Calu3 (cell line): ENCODE results near the gene PLA2G6. TPM values are rescaled to one million over a fixed set of nuclear protein-coding genes. Genes with fewer than 3 reads are reported as not detected.
A peak's percentile ranks its signal among the peaks of the same experiment; 100 is the strongest.

Experiments
- BruUV-seq: library from RNA; stranded (reverse); fragments of 400-500 nt; replicated peaks from 2 replicates; lab custom pipeline; 2021; lab: Mats Ljungman, UMichigan
- CTCF ChIA-PET: fragments of 300-600 bp; sonication (Branson Sonifier 250); formaldehyde crosslinking; loops from one replicate; lab custom pipeline; 2022; ENCODE audit warnings: antibody characterized with exemption; lab: Charles Lee
- DNase-seq: peaks from one replicate; pipeline ENCODE4 v3.0.0; 2022
- H3K27ac Mint-ChIP-seq: one replicate; pipeline ENCODE4 v1.8.0; 2022; ENCODE audit warnings: mixed read lengths; ENCODE audit not compliant: unreplicated experiment
- H3K27me3 Mint-ChIP-seq: one replicate; pipeline ENCODE4 v1.8.0; 2022; ENCODE audit warnings: mixed read lengths; ENCODE audit not compliant: unreplicated experiment
- H3K36me3 Mint-ChIP-seq: one replicate; pipeline ENCODE4 v1.8.0; 2022; ENCODE audit warnings: mild to moderate bottlenecking, moderate library complexity, mixed read lengths; ENCODE audit not compliant: insufficient read depth, unreplicated experiment
- H3K4me1 Mint-ChIP-seq: one replicate; pipeline ENCODE4 v1.8.0; 2022; ENCODE audit warnings: mild to moderate bottlenecking, low read depth, mixed read lengths; ENCODE audit not compliant: unreplicated experiment
- H3K4me3 Mint-ChIP-seq: one replicate; pipeline ENCODE4 v1.8.0; 2022; ENCODE audit warnings: mild to moderate bottlenecking, low read depth, moderate library complexity, mixed read lengths; ENCODE audit not compliant: unreplicated experiment
- H3K9me3 Mint-ChIP-seq: one replicate; pipeline ENCODE4 v1.8.0; 2022; ENCODE audit warnings: low read depth, mixed read lengths; ENCODE audit not compliant: unreplicated experiment
- intact Hi-C: fragments of 100-400 bp; cut with micrococcal nuclease; formaldehyde crosslinking; loops from one replicate; pipeline ENCODE4 v1.10.0; 2022; ENCODE audit not compliant: unreplicated experiment
- total RNA-seq: library from RNA; stranded (reverse); gene quantifications from 2 replicates; pipeline ENCODE4 v1.2.3, GENCODE V29; 2022
- TF ChIP-seq, protein P1 (sequence below): fragments of 200-600 bp; IDR thresholded peaks from one replicate; pipeline ENCODE4 v1.8.0; 2022; ENCODE audit warnings: antibody characterized with exemption; ENCODE audit not compliant: unreplicated experiment

The PLA2G6 gene
- total RNA-seq, 1 experiment from 2014 or later = 43.5 TPM

DNA sequence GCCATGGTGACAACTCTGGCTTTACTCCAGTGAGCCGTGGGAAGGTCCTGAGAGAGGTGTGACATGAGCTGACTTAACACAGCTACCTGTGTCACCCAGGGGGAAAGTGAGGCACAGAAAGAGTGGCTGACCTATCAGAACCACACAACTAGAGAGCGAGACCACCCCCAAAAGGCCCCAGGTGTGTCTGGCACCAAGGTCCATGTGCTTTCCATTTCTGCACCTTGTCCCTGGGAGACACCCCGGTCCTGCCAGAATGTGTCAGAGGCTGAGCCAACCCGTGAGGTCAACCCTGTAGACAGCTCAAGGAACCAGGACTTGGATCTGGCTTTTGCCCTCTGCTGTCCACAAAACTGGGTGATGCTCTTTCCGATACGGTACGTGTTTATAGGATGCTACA lies 29.9 kb upstream of the PLA2G6 start:
- H3K36me3 Mint-ChIP-seq = peaks cover 94% of the 10 kb centered on the region
- H3K4me1 Mint-ChIP-seq = peaks cover 29% of the 10 kb centered on the region
- DNase-seq = no peak
- no peak overlapping the region for H3K4me3 Mint-ChIP-seq
- CTCF ChIA-PET = interaction anchor here (1.2 kb wide), 1 partner anchor 8 kb away, joined by 3 read pairs; no protein-coding TSS in a partner anchor
- no peak overlapping the region for H3K27ac Mint-ChIP-seq
- H3K9me3 Mint-ChIP-seq = no peaks in the 10 kb centered on the region
- intact Hi-C loops = no loop called here
- BruUV-seq = no TSS peak
- H3K27me3 Mint-ChIP-seq = no peaks in the 10 kb centered on the region
- TF ChIP-seq, protein P1, sequence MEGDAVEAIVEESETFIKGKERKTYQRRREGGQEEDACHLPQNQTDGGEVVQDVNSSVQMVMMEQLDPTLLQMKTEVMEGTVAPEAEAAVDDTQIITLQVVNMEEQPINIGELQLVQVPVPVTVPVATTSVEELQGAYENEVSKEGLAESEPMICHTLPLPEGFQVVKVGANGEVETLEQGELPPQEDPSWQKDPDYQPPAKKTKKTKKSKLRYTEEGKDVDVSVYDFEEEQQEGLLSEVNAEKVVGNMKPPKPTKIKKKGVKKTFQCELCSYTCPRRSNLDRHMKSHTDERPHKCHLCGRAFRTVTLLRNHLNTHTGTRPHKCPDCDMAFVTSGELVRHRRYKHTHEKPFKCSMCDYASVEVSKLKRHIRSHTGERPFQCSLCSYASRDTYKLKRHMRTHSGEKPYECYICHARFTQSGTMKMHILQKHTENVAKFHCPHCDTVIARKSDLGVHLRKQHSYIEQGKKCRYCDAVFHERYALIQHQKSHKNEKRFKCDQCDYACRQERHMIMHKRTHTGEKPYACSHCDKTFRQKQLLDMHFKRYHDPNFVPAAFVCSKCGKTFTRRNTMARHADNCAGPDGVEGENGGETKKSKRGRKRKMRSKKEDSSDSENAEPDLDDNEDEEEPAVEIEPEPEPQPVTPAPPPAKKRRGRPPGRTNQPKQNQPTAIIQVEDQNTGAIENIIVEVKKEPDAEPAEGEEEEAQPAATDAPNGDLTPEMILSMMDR = no peak

DNA sequence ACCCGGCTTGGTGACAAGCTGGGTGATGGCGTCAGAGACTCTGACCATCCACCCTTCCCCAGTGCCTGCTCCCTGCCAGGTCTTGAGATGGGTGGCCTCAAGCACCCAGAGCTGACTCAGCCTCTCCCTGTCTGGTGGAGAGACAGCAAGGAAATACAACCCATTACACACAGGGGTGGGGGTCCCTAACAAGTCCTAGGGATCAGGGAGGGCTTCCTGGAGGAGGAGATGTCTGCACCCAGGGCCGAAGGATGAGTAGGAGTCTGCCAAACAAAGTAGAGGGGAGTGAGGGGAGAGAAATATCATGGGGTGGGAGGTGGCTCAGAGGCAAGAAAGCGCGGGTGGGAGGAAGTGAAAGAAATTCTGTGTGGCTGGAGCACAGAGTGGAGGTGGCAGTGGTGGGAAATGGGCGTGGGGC lies 26.9 kb upstream of the PLA2G6 start:
- intact Hi-C loops = no loop called here
- peak overlapping the region; percentile 72 for H3K27ac Mint-ChIP-seq
- BruUV-seq = no TSS peak
- TF ChIP-seq, protein P1 = no peak
- no peaks in the 10 kb centered on the region for H3K27me3 Mint-ChIP-seq
- CTCF ChIA-PET = no interaction called here
- no peak for DNase-seq
- H3K4me1 Mint-ChIP-seq = peaks cover 43% of the 10 kb centered on the region
- peaks cover 94% of the 10 kb centered on the region for H3K36me3 Mint-ChIP-seq
- H3K4me3 Mint-ChIP-seq = no peak overlapping the region
- no peaks in the 10 kb centered on the region for H3K9me3 Mint-ChIP-seq

DNA sequence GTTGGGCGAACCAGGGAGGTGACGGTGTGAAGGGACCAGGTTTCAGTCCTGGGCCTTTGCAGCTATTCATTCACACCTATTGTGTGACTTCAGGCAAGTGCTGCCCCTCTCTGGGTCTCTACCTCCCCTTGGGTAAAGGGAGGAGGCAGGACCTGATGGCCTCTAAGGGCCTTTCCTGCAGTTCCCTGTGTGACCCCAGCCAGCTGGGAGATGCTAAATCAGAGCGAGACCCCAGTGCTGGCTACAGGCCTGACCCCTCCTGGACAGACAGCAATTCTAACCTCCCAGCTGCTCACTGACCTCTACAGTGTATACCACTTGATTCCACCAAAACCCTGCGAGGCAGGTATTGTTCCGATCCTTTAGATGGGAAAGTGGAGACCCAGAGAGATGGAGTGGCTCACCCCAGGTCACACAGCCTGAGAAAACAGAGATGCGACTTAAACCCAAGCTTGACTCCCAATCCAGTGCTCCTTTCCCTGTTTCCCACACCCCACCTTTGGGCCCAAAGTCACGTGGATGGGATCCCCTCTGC lies 26.3 kb upstream of the PLA2G6 start:
- no peak for DNase-seq
- Mint-ChIP-seq H3K27me3 (no peaks in the 10 kb centered on the region), H3K4me1 (peaks cover 40% of the 10 kb centered on the region), H3K36me3 (peaks cover 94% of the 10 kb centered on the region), H3K9me3 (no peaks in the 10 kb centered on the region), H3K27ac (peak overlapping the region; percentile 72), H3K4me3 (no peak overlapping the region)
- BruUV-seq = no TSS peak
- CTCF ChIA-PET = interaction anchor here (1.6 kb wide), 1 partner anchor 97 kb away, joined by 8 read pairs; the partner anchor contains the start of gene BAIAP2L2
- TF ChIP-seq, protein P1 = no peak
- intact Hi-C loops = no loop called here

DNA sequence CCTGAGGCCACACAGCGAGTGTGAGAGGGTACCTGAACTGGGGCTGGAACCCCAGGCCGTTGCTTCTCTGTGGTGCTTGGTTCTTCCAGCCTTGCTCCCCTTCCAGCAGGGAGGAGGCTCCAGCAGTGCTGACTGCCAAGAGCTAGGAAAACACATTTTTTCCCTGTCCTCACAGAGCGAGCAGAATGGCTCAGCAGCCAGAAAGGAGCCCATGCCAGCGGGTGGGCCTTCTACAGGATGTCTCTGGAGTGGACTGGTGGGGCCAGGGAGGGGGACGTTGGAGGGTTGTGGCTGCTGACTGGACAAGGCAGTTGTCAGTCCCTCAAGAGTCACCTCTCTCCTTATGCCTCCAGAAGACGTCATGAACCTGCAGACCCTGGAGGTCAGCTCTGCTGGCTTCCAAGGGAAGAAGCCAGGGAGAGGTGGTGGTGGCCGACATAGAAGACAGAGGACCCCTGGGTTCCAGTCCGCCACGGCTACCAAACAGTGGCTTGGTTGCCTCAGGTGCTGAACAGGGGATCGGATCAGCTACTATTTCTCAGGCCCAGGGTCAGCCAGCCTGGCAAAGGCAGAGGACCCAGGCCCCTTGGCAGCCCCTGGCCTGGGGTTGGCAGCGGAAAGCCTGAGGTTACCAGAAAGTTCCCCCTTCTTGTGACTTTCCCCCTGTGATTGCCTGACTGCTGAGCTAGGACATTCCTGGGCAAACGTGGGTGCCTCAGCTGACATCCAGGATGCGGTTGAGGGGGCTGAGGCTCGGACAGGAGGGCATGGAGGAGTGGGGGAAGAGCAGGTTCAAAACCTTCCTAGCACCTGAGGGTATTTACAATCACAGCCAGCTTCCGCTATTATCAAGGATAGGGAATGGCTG lies 23.9 kb upstream of the PLA2G6 start:
- peaks cover 39% of the 10 kb centered on the region for H3K4me1 Mint-ChIP-seq
- H3K27me3 Mint-ChIP-seq = no peaks in the 10 kb centered on the region
- no peak for DNase-seq
- H3K4me3 Mint-ChIP-seq = peak overlapping the region; percentile 78
- H3K36me3 Mint-ChIP-seq = peaks cover 94% of the 10 kb centered on the region
- no TSS peak for BruUV-seq
- H3K27ac Mint-ChIP-seq = peak overlapping the region; percentile 82
- no peaks in the 10 kb centered on the region for H3K9me3 Mint-ChIP-seq
- TF ChIP-seq, protein P1 = no peak
- CTCF ChIA-PET = interaction anchor here (0.7 kb wide), 1 partner anchor 59 kb away, joined by 3 read pairs; no protein-coding TSS in a partner anchor
- intact Hi-C loops = no loop called here
